Activated naive CD4-positive, alpha-beta T cell treated with anti-CD3 and anti-CD28 coated beads for 36 hours (primary cell): ENCODE data around the gene GCNT1. TPM values are rescaled to one million over a fixed set of nuclear protein-coding genes. Genes with fewer than 3 reads are reported as not detected.

Experiments
- total RNA-seq, 2 experiments: library from RNA; stranded (reverse); gene quantifications; one replicate each; pipeline ENCODE4 v1.2.3, GENCODE V29; 2021

Gene GCNT1
- total RNA-seq, 2 experiments from 2014 or later: 0.48 to 0.54 TPM

Other genes with a start within 250 kb of the GCNT1 start
- gene RFK, start 64.8 kb upstream of the GCNT1 start, total RNA-seq: 1 to 10 TPM; 4.2 to 5.2 TPM